Body of pancreas (tissue), 4 donors: ENCODE measurements around the gene ZNF615.

Experiments
- POLR2A ChIP-seq, 3 donors: fragments of 450-650 bp; IDR thresholded peaks; one replicate each; pipeline ENCODE4 v1.6.1; 2016; ENCODE audit warnings: antibody characterized with exemption in 3 of 3, mild to moderate bottlenecking in 2 of 3
- TF ChIP-seq, protein P1 (sequence below), 7 experiments: fragments of 450-650 bp in 4 of 7; fragments of 200-600 bp in 3 of 7; sonication (generic) in 3 of 7; IDR thresholded peaks; one replicate each; pipeline ENCODE4 v1.5.1; 2016 to 2019; ENCODE audit warnings: antibody characterized with exemption in 7 of 7

DNA sequence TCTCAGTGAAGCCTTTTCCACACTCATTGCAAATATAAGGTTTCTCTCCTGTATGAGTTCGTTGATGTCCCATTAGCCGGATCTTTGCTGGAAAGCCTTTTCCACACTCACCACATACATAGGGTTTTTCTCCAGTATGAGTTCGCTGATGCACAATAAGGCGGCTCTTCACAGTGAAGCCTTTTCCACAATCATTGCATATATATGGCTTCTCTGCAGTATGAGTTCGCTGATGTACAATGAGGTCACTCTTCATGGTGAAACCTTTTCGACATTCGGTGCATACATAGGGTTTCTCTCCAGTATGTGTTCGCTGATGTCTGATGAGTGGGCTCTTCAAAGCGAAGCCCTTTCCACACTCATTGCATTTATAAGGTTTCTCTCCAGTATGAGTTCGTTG is 14.6 kb downstream of the ZNF615 start:
- no peak for TF ChIP-seq POLR2A (IDR thresholded peaks at IDR 0.05)
- TF ChIP-seq, protein P1, sequence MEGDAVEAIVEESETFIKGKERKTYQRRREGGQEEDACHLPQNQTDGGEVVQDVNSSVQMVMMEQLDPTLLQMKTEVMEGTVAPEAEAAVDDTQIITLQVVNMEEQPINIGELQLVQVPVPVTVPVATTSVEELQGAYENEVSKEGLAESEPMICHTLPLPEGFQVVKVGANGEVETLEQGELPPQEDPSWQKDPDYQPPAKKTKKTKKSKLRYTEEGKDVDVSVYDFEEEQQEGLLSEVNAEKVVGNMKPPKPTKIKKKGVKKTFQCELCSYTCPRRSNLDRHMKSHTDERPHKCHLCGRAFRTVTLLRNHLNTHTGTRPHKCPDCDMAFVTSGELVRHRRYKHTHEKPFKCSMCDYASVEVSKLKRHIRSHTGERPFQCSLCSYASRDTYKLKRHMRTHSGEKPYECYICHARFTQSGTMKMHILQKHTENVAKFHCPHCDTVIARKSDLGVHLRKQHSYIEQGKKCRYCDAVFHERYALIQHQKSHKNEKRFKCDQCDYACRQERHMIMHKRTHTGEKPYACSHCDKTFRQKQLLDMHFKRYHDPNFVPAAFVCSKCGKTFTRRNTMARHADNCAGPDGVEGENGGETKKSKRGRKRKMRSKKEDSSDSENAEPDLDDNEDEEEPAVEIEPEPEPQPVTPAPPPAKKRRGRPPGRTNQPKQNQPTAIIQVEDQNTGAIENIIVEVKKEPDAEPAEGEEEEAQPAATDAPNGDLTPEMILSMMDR (IDR thresholded peaks at IDR 0.05) = no peak
